CD4-positive, alpha-beta T cell (primary cell): ENCODE measurements around the gene SUGP2. TPM values are rescaled to one million over a fixed set of nuclear protein-coding genes. Genes with fewer than 3 reads are reported as not detected.

Experiments
- ATAC-seq: fragments of 200-7000 bp; cut with Tn5 transposase; one replicate; pipeline ENCODE4 v1.10.0; 2022; ENCODE audit warnings: mild to moderate bottlenecking; ENCODE audit not compliant: poor library complexity
- CTCF ChIA-PET: fragments of 350-600 bp; sonication (Branson Sonifier 250); formaldehyde crosslinking; loops from one replicate; lab custom pipeline; 2021; ENCODE audit warnings: antibody characterized with exemption, inconsistent platforms; lab: Charles Lee
- POLR2A ChIA-PET: fragments of 350-600 bp; sonication (Branson Sonifier 250); formaldehyde crosslinking; loops from one replicate; lab custom pipeline; 2021; ENCODE audit warnings: antibody characterized with exemption, inconsistent platforms; lab: Charles Lee
- DNase-seq, 14 experiments: peaks; one replicate each; pipeline ENCODE4 v3.0.0-alpha.2; 2013 to 2020; ENCODE audit warnings: mixed read lengths in 2 of 14
- H3K27ac ChIP-seq, 2 donors: one replicate each; pipeline versions ENCODE4 v1.5.1 to v1.7.0; 2013; ENCODE audit warnings: low read length in 2 of 2, low read depth in 1 of 2, mild to moderate bottlenecking in 1 of 2
- H3K27me3 ChIP-seq, 2 experiments: 1 replicate in 1 of 2; 2 replicates in 1 of 2; pipeline versions ENCODE4 v1.6.1 to v1.7.0; 2013; ENCODE audit warnings: low read length in 2 of 2, control low read depth in 1 of 2, mild to moderate bottlenecking in 1 of 2, moderate library complexity in 1 of 2; ENCODE audit not compliant: insufficient read depth in 2 of 2, control insufficient read depth in 1 of 2
- H3K36me3 ChIP-seq: one replicate; pipeline ENCODE4 v1.6.1; 2013; ENCODE audit warnings: low read length, control low read depth; ENCODE audit not compliant: insufficient read depth
- H3K4me1 ChIP-seq: one replicate; pipeline ENCODE4 v1.6.1; 2013; ENCODE audit warnings: low read length, control low read depth; ENCODE audit not compliant: insufficient read depth
- H3K4me3 ChIP-seq: one replicate; pipeline ENCODE4 v1.5.1; 2013; ENCODE audit warnings: mild to moderate bottlenecking, low read length, moderate library complexity
- H3K9me3 ChIP-seq, 2 experiments: 1 replicate in 1 of 2; 2 replicates in 1 of 2; pipeline versions ENCODE4 v1.6.1 to v1.7.0; 2013; ENCODE audit warnings: low read length in 2 of 2, mild to moderate bottlenecking in 2 of 2, control low read depth in 1 of 2, moderate library complexity in 1 of 2; ENCODE audit not compliant: control insufficient read depth in 1 of 2, insufficient read depth in 1 of 2
- H3K27ac Mint-ChIP-seq: one replicate; pipeline ENCODE4 v1.8.0; 2020; ENCODE audit warnings: mixed read lengths
- H3K27me3 Mint-ChIP-seq: one replicate; pipeline ENCODE4 v1.8.0; 2021; ENCODE audit warnings: mixed read lengths
- H3K36me3 Mint-ChIP-seq: one replicate; pipeline ENCODE4 v1.8.0; 2021; ENCODE audit warnings: low read depth, mixed read lengths
- H3K4me1 Mint-ChIP-seq: one replicate; pipeline ENCODE4 v1.8.0; 2021; ENCODE audit warnings: low read depth, mixed read lengths
- H3K4me3 Mint-ChIP-seq: one replicate; pipeline ENCODE4 v1.8.0; 2020; ENCODE audit warnings: mild to moderate bottlenecking, mixed read lengths
- H3K9me3 Mint-ChIP-seq: one replicate; pipeline ENCODE4 v1.8.0; 2020; ENCODE audit warnings: mixed read lengths
- intact Hi-C, 2 experiments: fragments of 100-400 bp; cut with DNase I in 1 of 2; cut with micrococcal nuclease in 1 of 2; formaldehyde crosslinking; loops; one replicate each; pipeline versions ENCODE4 v1.15.1 to v1.9.0; 2023 to 2025; cut with DNase I, micrococcal nuclease
- total RNA-seq, 174 experiments: library from RNA in 2 of 174; stranded (reverse) in 2 of 174; gene quantifications; one replicate each; pipeline ENCODE4 v1.2.3 and lab custom pipeline; 2021 to 2026
- TF ChIP-seq, protein P1 (sequence below): fragments of 200-600 bp; IDR thresholded peaks from one replicate; pipeline ENCODE4 v1.8.0; 2022; ENCODE audit warnings: antibody characterized with exemption, mild to moderate bottlenecking

The SUGP2 gene
- total RNA-seq, 2 experiments from 2014 or later = 106 to 110 TPM

DNA sequence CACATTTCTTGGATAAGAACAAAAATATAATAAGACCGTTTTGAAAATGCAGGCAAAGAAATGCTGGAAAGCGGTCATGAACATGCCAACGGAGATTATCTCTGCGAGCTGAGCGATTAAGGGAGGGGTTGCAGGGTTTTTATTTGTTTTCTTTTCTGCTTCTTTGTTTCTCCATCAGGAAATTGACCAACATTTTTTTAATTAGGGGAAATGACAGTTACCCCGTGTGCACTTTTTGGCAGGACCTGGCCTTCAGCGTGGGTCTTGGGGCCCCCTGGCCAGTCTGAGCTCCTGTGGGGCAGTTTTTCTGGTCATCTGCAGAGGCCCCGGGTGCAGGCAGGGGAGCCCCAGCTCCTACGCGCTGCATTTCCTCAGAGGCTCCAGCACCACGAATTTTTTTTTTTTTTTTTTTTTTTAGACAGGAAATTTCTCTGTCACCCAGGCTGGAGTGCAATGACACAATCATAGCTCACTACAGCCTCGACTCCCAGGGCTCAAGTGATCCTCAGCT is 61.0 kb downstream of the SUGP2 start:
- Mint-ChIP-seq H3K4me3 (no peak overlapping the region), H3K27me3 (peaks cover 9% of the 10 kb centered on the region), H3K36me3 (no peaks in the 10 kb centered on the region), H3K4me1 (no peaks in the 10 kb centered on the region), H3K9me3 (no peaks in the 10 kb centered on the region), H3K27ac (no peak overlapping the region)
- H3K27me3 ChIP-seq = peaks cover 0 to 4% of the 10 kb centered on the region in 2 experiments
- H3K4me3 ChIP-seq = no peak overlapping the region
- intact Hi-C loops = no loop called here
- TF ChIP-seq, protein P1, sequence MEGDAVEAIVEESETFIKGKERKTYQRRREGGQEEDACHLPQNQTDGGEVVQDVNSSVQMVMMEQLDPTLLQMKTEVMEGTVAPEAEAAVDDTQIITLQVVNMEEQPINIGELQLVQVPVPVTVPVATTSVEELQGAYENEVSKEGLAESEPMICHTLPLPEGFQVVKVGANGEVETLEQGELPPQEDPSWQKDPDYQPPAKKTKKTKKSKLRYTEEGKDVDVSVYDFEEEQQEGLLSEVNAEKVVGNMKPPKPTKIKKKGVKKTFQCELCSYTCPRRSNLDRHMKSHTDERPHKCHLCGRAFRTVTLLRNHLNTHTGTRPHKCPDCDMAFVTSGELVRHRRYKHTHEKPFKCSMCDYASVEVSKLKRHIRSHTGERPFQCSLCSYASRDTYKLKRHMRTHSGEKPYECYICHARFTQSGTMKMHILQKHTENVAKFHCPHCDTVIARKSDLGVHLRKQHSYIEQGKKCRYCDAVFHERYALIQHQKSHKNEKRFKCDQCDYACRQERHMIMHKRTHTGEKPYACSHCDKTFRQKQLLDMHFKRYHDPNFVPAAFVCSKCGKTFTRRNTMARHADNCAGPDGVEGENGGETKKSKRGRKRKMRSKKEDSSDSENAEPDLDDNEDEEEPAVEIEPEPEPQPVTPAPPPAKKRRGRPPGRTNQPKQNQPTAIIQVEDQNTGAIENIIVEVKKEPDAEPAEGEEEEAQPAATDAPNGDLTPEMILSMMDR = no peak
- H3K27ac ChIP-seq = no peak overlapping the region
- H3K36me3 ChIP-seq = no peaks in the 10 kb centered on the region
- CTCF ChIA-PET = interaction anchor here (1.2 kb wide), 1 partner anchor 173 kb away, joined by 4 read pairs; no protein-coding TSS in a partner anchor
- POLR2A ChIA-PET = no interaction called here
- ATAC-seq = no peak
- peak in 2 of 14 experiments; percentile 20 to 35 for DNase-seq
- peaks cover 0 to 3% of the 10 kb centered on the region in 2 experiments for H3K9me3 ChIP-seq
- peaks cover 3% of the 10 kb centered on the region for H3K4me1 ChIP-seq

DNA sequence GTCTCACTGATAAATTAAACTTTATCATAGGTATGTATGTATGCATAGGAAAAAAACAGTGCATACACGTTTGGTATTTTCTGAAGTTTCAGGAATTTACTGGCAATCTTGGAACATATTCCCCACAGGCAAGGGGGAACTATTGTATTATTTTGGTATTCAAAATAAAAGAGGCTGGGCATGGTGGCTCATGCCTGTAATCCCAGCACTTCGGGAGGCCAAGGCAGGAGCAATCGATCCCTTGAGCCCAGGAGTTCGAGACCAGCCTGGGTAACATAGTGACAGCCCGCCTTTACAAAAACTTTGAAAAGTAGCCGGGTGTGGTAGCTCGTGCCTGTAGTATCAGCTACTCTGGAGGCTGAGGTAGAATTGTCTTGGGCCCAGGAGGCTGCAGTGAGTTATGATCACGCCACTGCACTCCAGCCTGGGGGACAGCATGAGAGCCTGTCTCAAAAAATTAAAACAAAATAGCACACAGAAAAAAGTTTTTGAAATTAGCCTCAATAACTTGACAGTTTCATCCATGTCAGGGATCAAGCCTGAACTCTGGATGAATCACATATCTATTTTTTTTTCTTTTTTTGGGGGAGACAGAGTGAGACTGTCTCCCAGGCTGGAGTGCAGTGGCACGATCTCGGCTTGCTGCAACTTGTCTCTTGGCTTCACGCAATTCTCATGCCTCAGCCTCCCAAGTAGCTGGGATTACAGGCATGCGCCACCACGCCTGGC is 63.2 kb downstream of the SUGP2 start:
- peaks cover 3% of the 10 kb centered on the region for H3K4me1 ChIP-seq

DNA sequence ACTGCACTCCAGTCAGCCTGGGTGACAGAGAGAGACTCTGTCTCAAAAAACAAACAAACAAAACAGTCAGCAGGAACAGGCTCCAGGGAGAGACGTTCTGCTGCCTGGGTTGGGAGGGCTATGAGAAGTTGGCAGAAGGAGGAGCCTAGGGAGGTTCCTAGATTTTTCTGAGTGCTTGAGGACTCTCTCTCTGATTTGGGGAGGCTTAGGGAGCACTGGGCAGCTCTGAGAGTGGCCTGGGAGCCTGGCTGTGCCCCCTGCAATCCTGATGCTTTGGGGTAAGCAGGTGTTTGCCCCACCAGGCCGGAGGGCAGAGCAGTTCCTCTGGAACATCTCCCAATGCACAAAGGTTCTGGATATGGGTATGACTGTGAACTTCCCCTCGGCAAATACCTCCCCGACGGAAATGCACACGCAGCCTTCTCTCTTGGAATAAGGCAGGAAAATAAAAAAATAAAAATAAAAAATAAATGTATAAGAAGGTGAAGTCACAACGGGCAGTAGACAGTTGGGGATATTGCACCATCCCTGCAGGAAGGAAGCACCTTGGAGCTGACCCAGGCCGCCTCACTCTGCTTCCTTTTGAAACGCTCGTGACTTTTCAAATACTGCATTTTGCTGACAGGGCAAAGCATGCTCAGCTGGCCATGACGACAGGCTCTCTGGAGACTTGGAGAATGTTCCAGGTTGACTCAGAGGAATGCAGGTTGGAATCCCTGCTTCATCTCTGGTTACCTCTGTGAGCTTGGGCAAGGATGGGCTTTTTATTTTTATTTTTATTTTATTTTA is 65.8 kb downstream of the SUGP2 start:
- H3K27ac ChIP-seq = no peak overlapping the region

More for the DNA sequence above, 63.2 kb downstream of the SUGP2 start:
- Histone ChIP-seq H3K9me3 (peaks cover 0 to 3% of the 10 kb centered on the region in 2 experiments), H3K27me3 (no peaks in the 10 kb centered on the region), H3K27ac (no peak overlapping the region), H3K36me3 (no peaks in the 10 kb centered on the region), H3K4me3 (no peak overlapping the region)
- no peak for ATAC-seq
- intact Hi-C loops = no loop called here
- no peak for DNase-seq
- Mint-ChIP-seq H3K36me3 (no peaks in the 10 kb centered on the region), H3K9me3 (no peaks in the 10 kb centered on the region), H3K4me3 (no peak overlapping the region), H3K4me1 (no peaks in the 10 kb centered on the region), H3K27me3 (peaks cover 12% of the 10 kb centered on the region), H3K27ac (no peak overlapping the region)
- ChIA-PET POLR2A (no interaction called here), CTCF (no interaction called here)
- TF ChIP-seq, protein P1 = no peak

More for the DNA sequence above, 65.8 kb downstream of the SUGP2 start:
- ChIA-PET POLR2A (no interaction called here), CTCF (no interaction called here)
- DNase-seq (peak in 2 of 14 experiments; percentile 46 to 51), ATAC-seq (no peak)
- Mint-ChIP-seq H3K27me3 (peaks cover 12% of the 10 kb centered on the region), H3K27ac (no peak overlapping the region), H3K4me3 (no peak overlapping the region), H3K36me3 (no peaks in the 10 kb centered on the region), H3K9me3 (no peaks in the 10 kb centered on the region), H3K4me1 (no peaks in the 10 kb centered on the region)
- Histone ChIP-seq H3K9me3 (peaks cover 0 to 3% of the 10 kb centered on the region in 2 experiments), H3K27me3 (peaks cover 2 to 3% of the 10 kb centered on the region in 2 experiments), H3K4me3 (no peak overlapping the region), H3K36me3 (no peaks in the 10 kb centered on the region), H3K4me1 (peaks cover 3% of the 10 kb centered on the region)
- intact Hi-C loops = no loop called here
- TF ChIP-seq, protein P1 = no peak
